Measurements from ENCODE around the gene OST4.

DNA sequence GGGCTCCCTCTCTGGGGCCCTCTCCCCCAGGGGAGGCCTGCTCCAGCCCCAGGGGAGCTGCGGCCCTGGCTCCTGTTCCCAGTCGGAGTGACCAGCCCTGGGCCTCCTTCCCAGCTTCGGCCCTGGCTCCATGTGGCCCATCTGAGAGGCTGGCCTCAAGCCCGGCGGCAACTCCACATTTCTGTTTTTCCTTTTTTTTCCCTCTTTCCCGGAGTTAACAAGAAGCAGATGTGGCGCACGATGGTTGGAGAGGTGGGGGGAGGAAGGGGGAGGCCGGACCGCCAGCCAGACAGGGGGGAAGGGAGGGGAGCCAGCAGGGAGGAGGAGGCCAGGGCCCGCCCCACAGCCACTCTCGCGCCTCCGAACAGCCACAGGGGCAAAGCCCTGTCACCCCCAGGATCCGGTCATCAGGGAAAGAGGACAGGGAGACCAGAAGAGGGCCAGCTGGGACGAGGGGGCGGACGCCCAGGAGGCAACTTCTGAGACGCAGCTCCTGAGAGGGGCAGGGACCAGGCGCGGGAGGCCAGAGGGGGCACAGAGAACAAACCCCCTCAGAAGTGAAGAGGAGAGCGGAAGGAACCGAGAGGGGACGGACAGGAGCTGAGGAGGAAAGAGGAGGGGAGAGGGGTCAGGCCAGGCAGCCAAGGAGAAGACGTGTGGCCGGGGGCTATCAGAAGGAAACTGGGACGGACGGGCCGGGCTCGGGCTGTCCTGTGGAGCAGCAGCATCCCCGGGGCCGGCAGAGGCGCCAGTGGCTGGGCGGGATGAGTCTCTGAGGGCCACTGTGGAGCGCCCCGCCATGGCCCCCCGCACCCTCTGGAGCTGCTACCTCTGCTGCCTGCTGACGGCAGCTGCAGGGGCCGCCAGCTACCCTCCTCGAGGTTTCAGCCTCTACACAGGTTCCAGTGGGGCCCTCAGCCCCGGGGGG lies 7.1 kb upstream of the OST4 start, which contains the start of gene EMILIN1:
- TF ChIP-seq POLR2AphosphoS5 (IDR thresholded peaks at IDR 0.05; ENCODE audit: borderline replicate concordance, low read depth, low read length) (peak; percentile 41), EZH2 (IDR thresholded peaks at IDR 0.05) (no peak)
